Mucosa of descending colon (tissue), 3 donors: ENCODE data around the gene CCDC149. TPM values are rescaled to one million over a fixed set of nuclear protein-coding genes. Genes with fewer than 3 reads are reported as not detected.
A peak's percentile ranks its signal among the peaks of the same experiment; 100 is the strongest.
"Not testable (repeated sequence)": the region's sequence is repeated elsewhere in the genome, so short reads cannot be mapped to it uniquely, and the experiment has no call there.

Source experiments
- ATAC-seq: fragments of 200-7000 bp; cut with Tn5 transposase; one replicate; pipeline ENCODE4 v1.9.1; 2020; ENCODE audit warnings: mild to moderate bottlenecking, moderate library complexity
- DNase-seq, 3 donors: peaks; one replicate each; pipeline ENCODE4 v3.0.0-alpha.2; 2020
- H3K36me3 ChIP-seq: fragments of 200-600 bp; one replicate; pipeline ENCODE4 v1.8.0; 2021; ENCODE audit warnings: low read depth, mild to moderate bottlenecking
- H3K4me1 ChIP-seq: fragments of 200-600 bp; one replicate; pipeline ENCODE4 v1.8.0; 2021; ENCODE audit warnings: low read depth, mild to moderate bottlenecking
- H3K4me3 ChIP-seq: fragments of 200-600 bp; one replicate; pipeline ENCODE4 v1.8.0; 2021; ENCODE audit warnings: mild to moderate bottlenecking
- H3K9me3 ChIP-seq: fragments of 200-600 bp; one replicate; pipeline ENCODE4 v1.8.0; 2021; ENCODE audit warnings: mild to moderate bottlenecking
- intact Hi-C, 2 donors: fragments of 100-400 bp; cut with DNase I in 1 of 2; cut with micrococcal nuclease in 1 of 2; formaldehyde crosslinking; loops; one replicate each; pipeline versions ENCODE4 v1.11.0 to v1.11.1; 2022; cut with DNase I, micrococcal nuclease
- total RNA-seq, 3 donors: library from RNA; stranded (reverse); fragmentation: NEBNext Ultra II Directional in 2 of 3; extraction: Animal tissue kit (Norgen Biotek cat#: 25700) in 2 of 3; gene quantifications; one replicate each; pipeline versions ENCODE4 v1.2.1 to v1.2.4, GENCODE V29; 2021 to 2023
- TF ChIP-seq, protein P1 (sequence below): fragments of 200-600 bp; IDR thresholded peaks from one replicate; pipeline ENCODE4 v1.8.0; 2022; ENCODE audit warnings: antibody characterized with exemption, mild to moderate bottlenecking
- donor health status: DM: no; HTN: no; CAD: no; lungs with moderate emphysema.
- donor health status: DM: no; HTN: no; CAD: no.
- donor health status: DM: no; HTN: yes; CAD: no.

The CCDC149 gene
- total RNA-seq, 3 donors from 2014 or later: 14.1 to 23.7 (median 14.2) TPM

DNA sequence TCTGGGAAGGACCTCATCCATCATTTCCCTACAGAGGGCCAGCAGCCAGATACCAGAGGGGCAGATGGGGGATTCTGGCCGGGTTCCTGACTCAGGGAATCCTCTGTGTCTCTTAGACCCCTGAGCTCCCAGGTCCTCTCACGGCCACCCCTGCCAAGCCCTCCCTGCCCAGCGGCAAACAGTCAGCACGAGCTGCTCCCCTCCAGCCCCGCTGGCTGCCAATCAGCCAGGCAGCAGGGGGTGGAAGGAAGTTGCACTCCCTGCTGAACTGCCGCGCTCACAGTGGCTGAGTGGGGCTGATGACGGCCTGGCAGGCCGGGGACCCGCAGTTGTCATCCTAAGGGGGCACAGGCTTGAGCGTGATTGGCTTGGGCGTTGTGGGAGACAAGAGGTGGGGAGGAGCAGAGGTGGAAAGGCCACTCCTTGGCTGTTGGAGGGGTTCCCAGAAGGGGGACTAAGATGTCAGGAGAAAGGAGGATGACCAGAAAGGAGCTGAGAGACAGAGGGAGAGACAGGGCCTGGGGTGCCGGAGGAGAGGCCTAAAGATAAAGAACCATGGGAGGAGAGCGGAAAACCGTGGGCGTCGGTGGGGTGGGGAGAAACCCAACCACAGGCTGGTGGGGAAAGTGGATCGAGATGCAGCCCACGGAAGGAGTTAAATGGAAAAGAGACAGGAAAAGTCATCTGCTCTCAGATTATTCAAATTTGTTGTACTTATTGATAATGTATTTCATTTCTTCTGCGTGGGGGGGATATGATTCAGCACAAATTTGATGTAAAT lies 4.4 kb upstream of the CCDC149 start:
- H3K36me3 ChIP-seq: no peaks in the 10 kb centered on the region
- DNase-seq: no peak
- H3K9me3 ChIP-seq: peaks cover 7% of the 10 kb centered on the region
- intact Hi-C loops: no loop called here
- H3K4me1 ChIP-seq: no peaks in the 10 kb centered on the region
- ATAC-seq: no peak
- TF ChIP-seq, protein P1, sequence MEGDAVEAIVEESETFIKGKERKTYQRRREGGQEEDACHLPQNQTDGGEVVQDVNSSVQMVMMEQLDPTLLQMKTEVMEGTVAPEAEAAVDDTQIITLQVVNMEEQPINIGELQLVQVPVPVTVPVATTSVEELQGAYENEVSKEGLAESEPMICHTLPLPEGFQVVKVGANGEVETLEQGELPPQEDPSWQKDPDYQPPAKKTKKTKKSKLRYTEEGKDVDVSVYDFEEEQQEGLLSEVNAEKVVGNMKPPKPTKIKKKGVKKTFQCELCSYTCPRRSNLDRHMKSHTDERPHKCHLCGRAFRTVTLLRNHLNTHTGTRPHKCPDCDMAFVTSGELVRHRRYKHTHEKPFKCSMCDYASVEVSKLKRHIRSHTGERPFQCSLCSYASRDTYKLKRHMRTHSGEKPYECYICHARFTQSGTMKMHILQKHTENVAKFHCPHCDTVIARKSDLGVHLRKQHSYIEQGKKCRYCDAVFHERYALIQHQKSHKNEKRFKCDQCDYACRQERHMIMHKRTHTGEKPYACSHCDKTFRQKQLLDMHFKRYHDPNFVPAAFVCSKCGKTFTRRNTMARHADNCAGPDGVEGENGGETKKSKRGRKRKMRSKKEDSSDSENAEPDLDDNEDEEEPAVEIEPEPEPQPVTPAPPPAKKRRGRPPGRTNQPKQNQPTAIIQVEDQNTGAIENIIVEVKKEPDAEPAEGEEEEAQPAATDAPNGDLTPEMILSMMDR: no peak
- H3K4me3 ChIP-seq: no peak overlapping the region

DNA sequence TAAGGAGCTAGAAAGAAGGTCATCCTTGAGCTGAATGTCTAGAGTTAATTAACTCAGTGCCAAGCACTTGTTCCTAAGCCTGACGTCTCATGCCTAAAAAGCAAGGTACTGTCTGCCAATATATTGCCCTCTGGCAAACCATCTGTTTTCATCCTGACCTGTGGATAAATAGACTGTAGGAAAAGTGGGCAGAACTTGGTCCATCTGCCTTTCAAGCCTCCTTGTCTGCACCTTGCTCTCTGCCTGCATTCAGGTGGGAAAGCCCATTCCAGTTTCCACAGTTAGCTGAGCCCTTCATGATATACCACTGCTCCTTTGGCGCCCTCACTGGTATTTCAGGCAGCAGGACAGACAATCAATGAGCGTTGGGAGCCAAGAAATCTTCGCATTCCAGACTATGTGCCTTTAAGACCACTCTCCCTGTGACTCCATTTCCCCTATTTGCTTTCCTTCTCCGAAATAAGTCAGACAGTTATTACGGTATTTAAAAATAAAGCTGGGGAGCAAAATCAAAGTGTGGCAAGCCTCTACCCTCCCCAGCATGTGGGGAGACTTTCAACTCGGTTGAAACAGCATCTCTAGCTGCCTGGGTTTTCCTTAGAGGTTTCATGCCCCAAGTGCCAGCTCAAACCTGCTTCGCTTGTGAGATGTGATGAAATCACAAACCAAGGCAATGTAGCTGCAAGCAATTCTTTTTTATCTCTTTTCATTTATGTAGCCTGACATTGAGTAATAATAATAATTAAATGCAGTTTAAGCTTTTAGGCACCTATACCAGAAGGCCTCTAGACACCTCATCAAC lies 2.5 kb upstream of the CCDC149 start:
- Histone ChIP-seq H3K4me3 (no peak overlapping the region), H3K9me3 (peaks cover 7% of the 10 kb centered on the region), H3K36me3 (no peaks in the 10 kb centered on the region), H3K4me1 (no peaks in the 10 kb centered on the region)
- TF ChIP-seq, protein P1: no peak
- no peak for ATAC-seq
- intact Hi-C loops: no loop called here
- peak in 1 of 3 donors; percentile 23 for DNase-seq

DNA sequence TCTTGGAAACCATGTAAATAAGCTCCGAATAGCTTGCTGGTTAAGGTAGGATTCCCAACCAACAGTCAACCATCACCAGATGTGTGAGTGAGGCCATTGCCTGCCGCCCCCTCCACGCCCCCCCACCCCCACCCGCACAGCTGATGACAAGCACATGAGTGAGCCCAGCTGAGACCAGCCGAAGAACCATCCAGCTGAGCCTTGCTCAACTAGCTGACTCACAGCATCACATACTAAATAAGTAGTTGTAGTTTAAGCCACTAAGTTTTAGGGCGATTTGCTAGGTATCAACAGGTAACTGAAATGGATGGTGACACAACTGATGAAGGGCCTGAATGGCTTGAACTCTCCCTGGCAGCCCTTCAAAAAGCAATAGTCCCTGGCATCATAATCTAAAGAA lies 1.6 kb upstream of the CCDC149 start:
- Histone ChIP-seq H3K36me3 (no peaks in the 10 kb centered on the region), H3K4me3 (no peak overlapping the region), H3K4me1 (no peaks in the 10 kb centered on the region), H3K9me3 (peaks cover 3% of the 10 kb centered on the region)
- intact Hi-C loops: no loop called here
- TF ChIP-seq, protein P1: no peak
- DNase-seq (no peak), ATAC-seq (no peak)

DNA sequence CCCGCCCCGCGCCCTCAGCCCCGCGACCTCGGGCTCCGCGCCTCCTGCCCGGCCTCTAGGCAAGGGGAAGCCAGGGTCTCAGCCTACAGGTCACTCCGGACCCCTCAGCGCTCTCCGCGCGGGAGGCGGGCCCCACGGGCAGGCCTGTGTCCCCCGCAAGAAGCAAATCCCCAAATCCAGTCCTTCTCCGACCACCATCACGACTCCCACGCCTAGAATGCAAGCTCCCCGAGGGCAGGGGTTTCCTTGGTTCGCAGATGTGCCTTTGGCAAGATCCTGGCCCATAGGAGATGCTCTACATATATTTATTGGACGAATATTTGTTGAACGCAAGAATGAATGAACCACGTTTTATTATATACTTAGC lies 260 bp upstream of the CCDC149 start:
- Histone ChIP-seq H3K9me3 (peaks cover 3% of the 10 kb centered on the region), H3K4me3 (no peak overlapping the region), H3K4me1 (no peaks in the 10 kb centered on the region), H3K36me3 (no peaks in the 10 kb centered on the region)
- peak in 1 of 3 donors; percentile 12 for DNase-seq
- no peak for ATAC-seq
- TF ChIP-seq, protein P1: no peak
- intact Hi-C loops: no loop called here

DNA sequence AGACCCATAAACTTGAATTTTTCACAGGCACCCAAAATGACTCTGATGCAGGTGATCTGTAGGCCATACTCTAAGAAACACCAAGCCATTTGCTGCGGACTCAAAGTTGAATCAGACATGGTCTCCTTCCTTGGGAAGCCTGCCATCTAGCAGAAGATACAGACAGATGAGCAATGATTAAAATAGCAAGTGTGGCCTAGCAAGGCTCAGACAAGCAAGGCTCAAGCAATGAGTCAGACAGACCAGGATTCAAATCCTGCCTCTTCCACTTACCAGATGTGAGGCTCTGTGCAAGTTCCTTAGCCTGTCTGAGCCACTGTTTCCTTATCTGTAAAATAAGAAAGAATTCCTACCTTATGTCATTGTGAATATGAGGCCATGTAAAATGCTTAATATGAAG lies 2.3 kb downstream of the CCDC149 start:
- no peak overlapping the region for H3K4me3 ChIP-seq
- no peaks in the 10 kb centered on the region for H3K36me3 ChIP-seq
- no peak for ATAC-seq
- H3K9me3 ChIP-seq: peaks cover 3% of the 10 kb centered on the region
- no peaks in the 10 kb centered on the region for H3K4me1 ChIP-seq
- intact Hi-C loops: no loop called here
- no peak for DNase-seq
- TF ChIP-seq, protein P1: no peak

DNA sequence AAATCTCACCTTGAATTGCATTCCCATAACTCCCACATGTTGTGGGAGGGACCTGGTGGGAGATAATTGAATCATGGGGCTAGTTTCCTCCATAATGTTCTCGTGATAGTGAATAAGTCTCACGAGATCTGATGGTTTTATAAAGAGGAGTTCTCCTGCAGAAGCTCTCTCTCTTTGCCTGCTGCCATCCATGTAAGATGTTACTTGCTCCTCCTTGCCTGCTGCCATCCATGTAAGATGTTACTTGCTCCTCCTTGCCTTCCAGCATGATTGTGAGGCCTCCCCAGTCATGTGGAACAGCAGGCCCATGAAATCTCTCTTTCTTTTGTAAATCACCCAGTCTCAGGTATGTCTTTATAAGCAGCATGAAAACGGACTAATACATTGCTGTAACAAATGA lies 3.2 kb downstream of the CCDC149 start:
- DNase-seq, H3K4me3 ChIP-seq, H3K9me3 ChIP-seq, intact Hi-C loops, H3K4me1 ChIP-seq, ATAC-seq, H3K36me3 ChIP-seq: not testable (repeated sequence)
